Stimulated activated CD4-positive, alpha-beta T cell treated with anti-CD3 and anti-CD28 coated beads, Interleukin-4, amount 100 ng/mL, for 1 hour (primary cell): ENCODE results near the gene SUV39H2.
"Not testable (repeated sequence)": the region's sequence is repeated elsewhere in the genome, so short reads cannot be mapped to it uniquely, and the experiment has no call there.

Experiments used
- DNase-seq: peaks from one replicate; pipeline ENCODE4 v3.0.0-alpha.2; 2020

SUV39H2 gene, protein sequence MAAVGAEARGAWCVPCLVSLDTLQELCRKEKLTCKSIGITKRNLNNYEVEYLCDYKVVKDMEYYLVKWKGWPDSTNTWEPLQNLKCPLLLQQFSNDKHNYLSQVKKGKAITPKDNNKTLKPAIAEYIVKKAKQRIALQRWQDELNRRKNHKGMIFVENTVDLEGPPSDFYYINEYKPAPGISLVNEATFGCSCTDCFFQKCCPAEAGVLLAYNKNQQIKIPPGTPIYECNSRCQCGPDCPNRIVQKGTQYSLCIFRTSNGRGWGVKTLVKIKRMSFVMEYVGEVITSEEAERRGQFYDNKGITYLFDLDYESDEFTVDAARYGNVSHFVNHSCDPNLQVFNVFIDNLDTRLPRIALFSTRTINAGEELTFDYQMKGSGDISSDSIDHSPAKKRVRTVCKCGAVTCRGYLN

DNA sequence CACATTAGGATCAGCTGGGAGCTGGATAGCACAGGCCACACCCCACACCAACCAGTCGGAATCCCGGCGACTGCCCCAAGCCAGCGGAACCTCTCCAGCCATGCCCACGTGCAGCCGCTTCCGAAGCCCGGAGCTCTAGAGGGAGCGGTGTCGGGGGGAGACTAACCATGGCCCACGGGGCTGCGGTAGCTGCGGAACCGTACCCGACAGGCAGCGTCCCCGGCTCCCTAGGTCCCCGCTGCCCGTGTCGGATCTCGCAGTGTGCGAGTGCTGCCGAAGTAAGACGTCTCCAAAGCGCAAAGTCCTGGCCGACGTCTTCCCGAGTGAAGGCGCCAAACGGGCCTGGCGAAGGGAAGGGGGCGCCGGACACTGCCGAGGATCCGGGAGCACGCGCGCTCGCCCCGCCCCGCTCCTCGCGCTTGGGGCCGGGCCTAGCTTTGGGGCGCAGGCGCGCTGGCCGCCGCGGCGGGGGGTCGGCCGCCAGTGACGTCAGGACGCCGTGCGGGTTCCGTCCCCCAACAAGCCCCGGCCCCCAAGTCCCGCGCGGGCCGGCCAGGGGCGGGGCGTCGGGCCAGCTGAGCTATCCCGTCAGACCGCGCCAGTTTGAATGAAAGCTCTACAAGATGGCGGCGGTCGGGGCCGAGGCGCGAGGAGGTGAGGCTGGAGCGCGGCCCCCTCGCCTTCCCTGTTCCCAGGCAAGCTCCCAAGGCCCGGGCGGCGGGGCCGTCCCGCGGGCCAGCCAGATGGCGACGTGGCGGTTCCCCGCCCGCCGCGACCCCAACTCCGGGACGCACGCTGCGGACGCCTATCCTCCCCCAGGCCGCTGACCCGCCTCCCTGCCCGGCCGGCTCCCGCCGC, at the start of gene SUV39H2:
TSS of gene SUV39H2 (plus strand) at position 601 of the 858 bp plus-strand sequence. CDS start at position 624, 23 bp downstream.
- DNase-seq, result peak; percentile 94

DNA sequence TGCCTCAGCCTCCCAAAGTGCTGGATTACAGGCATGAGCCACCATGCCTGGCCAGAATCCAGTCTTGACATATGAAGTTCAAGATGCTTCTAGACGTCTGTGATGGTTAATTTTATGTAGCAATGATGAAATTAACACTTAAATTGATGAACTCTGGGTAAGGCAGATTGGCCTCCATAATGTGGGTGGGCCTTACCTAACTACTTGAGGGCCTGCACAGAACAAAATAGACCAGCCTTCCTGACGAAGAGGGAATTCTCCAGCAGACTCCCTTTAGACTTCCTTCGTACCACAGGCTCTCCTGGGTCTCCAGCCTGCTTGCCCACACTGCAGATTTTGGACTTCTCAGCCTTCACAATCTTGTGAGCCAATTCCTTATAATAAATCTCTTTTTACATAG, 45.6 kb upstream of the SUV39H2 start:
- DNase-seq, result no peak

DNA sequence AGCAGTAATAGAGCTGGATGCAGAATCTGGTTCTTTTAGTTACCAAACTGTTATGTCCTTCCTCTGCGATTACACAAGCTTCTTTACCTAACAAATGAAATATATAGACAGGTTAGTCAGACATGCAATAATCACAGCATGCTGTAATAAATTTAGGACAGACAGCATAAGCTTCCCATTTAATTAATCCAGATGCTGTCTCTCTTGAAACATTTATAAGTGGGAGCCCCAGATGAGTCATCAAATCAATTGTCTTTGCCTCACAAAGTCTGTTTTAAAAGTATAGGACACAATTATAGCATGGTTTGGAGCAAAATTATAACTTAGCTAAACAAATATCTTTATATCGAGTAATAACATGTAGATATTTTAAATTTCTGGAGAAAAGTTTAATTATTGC, 42.5 kb upstream of the SUV39H2 start:
- DNase-seq, result no peak

DNA sequence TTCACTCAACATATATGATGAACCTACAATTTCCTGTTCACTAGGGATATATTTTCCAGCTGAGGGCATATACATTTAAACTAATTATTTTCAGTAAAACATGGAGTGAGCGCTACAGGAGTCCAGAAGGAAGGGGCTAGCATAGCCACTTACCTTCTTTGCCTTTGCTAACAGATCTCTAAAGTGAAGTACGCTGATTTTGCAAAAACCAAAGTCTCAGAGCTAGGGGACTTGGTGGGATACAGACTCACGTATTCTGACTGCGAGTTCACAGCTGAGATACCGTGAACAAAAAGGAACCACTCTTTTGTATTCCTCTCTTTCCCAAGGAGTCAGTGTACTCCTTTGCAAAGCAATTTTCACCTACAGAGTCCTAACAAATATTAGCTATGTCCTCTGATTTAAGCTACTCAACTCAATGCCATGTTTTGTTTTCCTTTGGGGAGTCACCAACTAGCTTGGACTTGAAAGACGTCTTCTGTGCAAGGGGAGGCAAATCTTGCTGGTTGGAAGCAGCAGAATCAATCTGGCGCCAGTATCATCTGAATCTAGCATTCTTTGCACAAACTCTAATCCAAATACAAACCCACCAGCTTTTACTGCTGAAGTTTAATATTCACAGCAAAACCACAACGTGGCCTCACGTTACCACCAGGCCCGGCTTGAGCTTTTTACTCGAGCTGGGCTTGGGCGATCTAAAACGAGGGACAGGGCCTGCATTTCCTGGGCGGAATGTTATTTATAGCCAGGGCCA, 41.5 kb upstream of the SUV39H2 start:
- DNase-seq, result no peak

DNA sequence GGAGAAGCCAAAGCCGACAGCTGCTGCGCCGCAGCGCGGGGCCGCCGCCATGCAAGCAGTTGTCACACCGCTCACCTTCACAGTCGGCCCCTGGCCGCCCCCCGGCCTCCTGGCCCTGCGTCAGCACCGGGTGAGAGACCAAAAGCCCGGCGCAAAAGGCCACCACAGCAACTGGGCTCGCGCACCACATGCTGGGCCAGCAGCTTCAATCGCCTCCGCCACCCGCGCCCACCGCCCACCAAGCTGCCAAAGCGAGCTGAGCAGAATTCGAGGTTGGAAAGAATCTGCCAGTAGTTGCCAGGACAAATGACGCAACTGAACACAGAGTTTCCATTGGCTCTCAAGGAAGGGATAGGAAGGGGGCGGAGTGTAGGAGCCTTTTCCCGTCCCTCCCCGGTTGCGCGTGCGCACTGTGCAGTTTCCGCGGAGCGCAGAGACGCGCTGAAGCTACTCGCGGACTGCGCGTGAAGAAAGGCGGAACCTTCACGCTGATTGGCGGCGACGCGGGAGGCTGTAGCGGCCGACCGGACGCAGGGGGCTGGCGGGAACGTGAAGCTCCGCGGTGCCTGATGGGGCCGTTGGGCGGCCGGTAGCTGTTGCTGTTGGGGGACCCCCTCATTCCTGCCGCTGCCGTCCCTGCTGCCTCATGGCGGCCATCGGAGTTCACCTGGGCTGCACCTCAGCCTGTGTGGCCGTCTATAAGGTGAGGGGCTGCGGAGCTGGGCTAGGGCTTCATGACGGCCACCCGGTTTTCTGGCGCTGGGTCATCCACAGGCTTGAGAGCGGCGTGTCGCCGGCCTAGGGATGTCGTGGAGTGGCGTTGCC, 40.7 kb upstream of the SUV39H2 start, which contains the start of the genes CDNF, HSPA14 and MSANTD7:
TSS of gene CDNF (minus strand) at position 281 of the 825 bp plus-strand sequence. CDS start at position 190, 91 bp downstream.
TSS of gene HSPA14 (plus strand) at position 550 of the 825 bp plus-strand sequence. CDS start at position 647, 97 bp downstream.
TSS of gene MSANTD7 (plus strand) at position 550 of the 825 bp plus-strand sequence. CDS start 3,979 bp downstream, outside the sequence.
- DNase-seq, result peak; percentile 99

DNA sequence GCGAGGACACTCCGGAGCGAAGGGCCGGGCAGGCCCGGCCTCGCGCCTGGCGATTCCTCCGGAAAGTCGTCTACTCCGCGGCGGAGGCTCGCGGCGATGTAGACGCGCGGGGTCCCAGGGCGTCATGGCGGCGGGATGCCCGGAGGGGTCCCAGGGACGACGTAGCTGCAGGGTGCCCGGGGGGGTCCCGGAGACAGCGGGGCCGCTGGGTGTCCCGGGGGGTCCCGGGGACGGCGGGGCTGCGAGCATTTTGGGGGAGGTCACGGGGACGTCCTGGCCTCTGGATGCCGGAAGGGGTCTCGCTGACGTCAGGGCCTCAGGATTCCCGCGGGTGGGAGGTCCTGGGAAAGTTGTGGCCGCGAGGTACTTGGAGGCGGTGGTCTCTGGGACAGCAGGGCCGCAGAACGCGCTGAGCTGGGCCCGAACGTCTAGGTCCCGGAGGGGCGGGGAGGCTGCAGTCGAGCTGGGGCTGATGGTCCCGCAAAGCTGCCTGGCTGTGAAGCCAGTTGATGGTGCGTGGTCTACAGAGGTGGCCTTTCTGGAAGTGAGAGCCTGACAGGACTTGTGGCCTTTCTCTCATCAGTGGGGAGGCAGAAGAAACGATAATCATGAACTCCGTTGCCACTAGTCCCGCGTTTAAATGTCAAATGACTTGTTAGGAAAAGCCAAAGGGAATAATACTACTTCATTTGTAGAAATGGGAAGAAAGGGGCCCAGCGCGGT, 39.9 kb upstream of the SUV39H2 start:
- DNase-seq, result peak; percentile 23

DNA sequence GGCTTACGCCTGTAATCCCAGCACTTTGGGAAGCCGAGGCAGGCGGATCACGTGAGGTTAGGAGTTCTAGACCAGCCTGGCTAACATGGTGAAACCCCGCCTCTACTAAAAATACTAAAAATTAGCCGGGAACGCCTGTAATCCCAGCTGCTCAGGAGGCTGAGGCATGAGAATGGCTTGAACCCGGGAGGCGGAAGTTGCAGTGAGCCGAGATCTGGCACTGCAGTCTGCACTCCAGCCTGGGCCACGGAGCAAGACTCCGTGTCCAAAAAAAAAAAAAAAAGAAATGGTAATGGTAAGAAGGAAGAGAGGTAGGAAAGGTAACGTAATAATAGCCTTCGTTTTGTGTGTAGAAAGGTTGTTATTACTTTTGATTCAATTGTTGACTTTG, 39.4 kb upstream of the SUV39H2 start:
- no peak for DNase-seq

DNA sequence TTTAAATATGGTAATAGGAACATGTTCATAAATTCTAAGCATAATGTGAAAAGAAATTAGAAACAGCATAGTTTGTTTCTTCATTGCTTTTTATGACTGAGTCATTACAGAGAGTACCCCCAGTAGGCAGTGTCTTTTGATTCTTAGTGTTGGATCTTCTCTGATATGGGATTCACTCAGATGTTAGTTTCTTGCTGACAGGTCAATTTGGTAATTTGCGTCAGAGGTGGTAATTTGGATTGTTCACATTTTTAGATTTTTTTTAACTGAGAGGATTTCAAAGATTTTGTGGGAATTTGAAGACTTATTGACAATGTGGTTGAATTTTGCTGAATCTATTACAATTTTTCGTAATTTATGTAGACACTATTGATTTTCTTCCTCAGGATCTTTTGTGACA, 38.5 kb upstream of the SUV39H2 start:
- no peak for DNase-seq

DNA sequence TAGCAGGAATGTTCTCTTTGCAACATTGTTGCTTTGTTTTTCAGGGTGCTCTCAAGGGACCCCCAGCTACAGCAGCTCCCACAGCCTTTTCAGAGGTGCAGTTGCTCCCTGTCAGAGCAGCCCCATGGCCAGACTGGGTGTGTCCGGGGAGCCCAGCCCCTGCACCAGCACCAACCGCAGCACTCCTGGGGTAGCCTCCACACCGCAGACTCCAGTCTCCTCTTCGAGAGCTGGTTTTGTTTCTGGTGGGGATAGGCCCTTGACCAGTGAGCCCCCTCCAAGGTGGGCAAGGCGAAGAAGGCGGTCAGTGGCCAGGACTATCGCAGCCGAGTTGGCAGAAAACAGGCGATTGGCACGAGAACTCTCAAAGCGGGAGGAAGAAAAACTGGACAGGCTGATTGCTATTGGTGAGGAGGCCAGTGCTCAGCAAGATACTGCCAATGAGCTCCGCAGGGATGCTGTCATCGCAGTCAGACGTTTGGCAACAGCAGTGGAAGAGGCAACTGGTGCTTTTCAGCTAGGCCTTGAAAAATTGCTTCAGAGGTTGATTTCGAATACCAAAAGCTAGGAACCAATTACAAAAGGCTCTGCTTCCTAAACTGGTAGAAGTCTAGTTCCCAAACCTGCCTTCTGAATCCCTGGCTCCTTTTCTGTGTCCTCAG, 35.2 kb upstream of the SUV39H2 start:
- DNase-seq, result no peak

DNA sequence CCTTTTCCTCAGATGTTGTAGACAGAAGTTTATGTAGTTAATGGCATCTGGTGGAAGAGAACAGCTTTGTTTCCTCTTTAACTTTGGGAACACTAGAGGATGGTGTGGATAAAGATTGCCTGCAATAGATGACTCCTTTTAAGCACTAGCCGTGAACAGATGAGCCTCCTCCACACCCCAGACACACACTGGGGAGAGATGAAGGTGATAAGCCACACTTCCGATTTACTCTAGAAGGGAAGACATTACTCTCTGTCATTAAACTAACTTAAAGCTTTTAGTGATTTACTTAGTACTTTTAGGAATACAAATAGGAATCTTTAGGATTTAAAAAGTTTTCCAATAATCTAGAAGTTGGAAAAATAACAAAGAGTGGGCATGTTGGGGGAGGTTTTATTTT, 33.7 kb upstream of the SUV39H2 start:
- no peak for DNase-seq

DNA sequence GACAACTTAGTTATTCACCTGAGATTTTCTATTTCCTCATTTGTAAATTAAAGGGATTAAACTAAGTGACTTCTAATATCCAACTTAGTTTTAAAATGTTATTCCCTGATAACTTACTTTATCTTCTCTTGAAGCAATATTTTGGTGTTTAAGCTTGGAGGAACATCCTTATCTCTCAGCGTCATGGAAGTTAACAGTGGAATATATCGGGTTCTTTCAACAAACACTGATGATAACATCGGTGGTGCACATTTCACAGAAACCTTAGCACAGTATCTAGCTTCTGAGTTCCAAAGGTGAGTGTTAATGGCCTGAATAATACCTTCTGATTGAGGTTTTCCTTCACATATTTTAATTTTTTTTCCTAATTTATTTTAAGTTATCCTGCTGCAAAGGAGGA, 26.4 kb upstream of the SUV39H2 start:
- no peak for DNase-seq

DNA sequence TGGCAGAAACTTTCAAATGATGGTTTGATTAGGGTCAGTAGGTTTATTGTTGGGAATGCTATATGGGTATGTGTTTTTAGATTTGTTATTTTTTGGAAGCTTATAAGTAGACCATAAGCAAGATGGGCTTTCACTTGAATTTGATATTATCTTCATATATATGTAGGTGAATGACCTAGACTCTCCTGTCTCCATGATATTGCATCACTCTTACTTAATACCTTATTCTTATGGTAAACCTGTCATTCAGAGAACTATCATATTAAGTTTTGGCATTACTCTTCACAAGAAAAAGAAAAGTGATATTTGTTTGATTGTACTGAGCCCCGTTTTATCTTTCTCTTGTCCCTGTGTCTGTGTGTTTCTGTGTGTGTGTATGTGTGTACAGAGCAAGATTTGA, 23.2 kb upstream of the SUV39H2 start:
- no peak for DNase-seq

DNA sequence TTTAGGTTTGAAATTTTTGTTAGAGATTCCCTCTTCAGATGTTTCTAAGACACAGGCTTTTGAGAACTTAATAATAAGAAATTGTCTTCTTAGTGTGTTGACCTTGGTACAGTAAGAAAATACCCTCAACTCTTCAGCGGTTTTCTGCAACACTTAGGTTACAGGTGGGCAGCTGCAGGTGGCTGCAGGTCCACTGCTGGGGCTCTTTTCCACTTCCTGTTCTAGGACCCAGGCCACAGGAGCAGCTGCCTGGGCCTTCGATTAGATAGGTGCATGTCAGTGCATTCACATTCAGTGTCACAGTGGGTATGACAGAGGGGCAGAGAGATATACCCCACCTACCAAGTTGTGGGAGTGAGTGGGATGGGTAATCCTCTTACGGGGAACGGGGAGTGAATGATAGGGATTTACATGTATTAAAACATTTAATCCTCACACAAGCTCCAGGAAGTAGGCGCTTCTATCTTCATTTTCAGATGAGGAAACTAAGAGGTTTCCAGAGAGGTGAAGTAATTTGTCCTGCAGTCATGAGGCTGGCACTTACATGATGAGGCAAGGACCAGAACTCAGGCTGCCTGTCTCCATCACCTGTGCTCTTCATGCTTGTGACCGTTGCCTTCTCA, 20.2 kb upstream of the SUV39H2 start:
- DNase-seq, result no peak

DNA sequence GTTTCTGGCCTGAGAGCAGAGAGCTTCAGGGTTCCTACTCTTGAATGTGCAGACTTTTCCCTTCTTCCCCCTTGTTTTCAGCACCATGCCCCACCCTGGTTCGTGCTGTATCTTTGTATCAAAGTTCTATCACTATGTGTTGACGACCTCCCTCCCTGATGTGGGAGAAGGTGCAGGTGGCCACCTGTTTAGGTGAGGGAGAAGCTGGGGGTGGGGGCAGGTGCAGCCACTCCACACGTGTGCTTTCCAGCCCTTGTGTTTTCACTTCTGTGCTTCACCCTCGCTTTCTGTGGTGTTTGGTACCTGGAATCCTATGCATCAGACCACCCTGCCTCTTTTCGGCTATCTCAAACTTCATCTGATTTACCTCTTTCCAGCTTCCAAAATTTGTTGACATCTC, 19.6 kb upstream of the SUV39H2 start:
- DNase-seq, result no peak

DNA sequence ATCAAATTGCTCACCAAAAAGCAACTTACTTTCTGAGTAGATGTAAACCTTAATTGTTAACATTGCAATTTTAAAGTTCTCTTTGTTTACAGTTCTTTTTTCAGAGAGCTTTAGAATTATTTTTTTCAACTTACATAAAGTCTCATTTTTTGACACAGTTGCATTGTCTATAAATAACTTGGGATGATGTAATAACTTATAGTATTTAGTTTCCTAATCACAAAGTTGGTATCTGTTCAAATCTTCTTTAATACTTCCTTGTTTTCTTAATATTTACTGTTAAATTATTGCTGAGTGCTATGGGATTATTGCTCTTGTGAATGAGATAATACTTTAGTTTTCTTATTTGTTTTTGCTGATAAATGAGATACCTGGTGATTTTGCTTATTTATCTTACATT, 18.9 kb upstream of the SUV39H2 start:
- DNase-seq, result no peak

DNA sequence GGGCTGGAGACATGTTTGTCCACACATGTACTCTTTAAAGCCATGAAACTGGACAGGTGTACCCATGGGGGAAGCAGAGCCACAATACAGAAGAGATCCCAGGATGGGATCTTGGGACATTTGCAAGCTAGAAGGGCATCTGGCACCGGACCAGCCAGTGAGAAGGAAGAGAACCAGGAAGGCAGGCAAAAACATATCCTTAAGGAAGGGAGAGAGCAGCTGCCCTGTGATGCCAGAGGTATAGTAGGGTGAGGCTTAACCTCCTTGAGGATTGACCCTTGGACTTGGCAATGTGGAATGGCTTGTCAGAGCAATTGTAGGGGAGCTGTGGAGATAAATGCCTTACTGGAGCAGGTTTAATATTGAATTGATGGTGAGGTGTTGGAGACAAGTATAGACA, 17.9 kb upstream of the SUV39H2 start:
- DNase-seq, result no peak

DNA sequence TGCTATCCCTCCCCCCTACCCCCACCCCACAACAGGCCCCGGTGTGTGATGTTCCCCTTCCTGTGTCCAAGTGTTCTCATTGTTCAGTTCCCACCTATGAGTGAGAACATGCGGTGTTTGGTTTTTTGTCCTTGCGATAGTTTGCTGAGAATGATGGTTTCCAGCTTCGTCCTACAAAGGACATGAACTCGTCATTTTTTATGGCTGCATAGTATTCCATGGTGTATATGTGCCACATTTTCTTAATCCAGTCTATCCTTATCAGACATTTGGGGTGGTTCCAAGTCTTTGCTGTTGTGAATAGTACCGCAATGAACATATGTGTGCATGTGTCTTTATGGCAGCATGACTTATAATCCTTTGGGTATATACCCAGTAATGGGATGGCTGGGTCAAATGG, 14.2 kb upstream of the SUV39H2 start:
- DNase-seq, result not testable (repeated sequence)

DNA sequence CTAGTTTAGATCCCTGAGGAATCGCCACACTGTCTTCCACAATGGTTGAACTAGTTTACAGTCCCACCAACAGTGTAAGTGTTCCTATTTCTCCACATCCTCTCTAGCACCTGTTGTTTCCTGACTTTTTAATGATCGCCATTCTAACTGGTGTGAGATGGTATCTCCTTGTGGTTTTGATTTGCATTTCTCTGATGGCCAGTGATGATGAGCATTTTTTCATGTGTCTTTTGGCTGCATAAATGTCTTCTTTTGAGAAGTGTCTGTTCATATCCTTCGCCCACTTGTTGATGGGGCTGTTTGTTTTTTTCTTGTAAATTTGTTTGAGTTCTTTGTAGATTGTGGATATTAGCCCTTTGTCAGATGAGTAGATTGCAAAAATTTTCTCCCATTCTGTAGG, 13.8 kb upstream of the SUV39H2 start:
- DNase-seq, result not testable (repeated sequence)

DNA sequence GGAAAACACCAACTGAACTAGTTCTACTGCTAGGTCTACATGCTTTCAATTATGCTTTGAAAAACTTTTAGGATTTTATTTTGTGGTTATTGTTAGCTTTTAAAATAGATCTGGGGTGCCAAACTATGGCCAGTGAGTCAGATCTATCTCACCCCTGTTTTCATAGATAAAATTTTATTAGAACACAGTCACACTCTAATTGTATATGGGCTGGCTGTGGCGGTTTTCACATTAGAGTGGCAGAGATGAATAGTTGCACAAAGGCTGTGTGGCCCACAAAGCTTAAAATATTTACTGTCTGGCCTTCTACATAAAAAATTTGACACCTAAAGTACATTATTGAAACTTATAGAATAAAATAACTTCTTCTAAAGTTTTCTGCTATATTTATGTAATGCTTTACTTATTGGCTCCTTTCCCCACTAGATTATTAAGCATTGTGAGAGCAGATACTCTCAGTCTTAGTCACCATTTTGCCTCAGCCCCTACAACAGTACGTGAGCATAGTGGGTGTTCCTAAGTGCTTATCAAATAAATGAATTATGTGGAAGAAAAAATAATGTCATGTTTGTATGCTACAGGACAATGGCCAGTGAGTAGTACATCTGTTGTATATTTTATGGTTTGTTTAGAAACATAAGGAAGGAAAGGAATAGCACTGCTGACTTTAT, 5.4 kb upstream of the SUV39H2 start:
- DNase-seq, result no peak

DNA sequence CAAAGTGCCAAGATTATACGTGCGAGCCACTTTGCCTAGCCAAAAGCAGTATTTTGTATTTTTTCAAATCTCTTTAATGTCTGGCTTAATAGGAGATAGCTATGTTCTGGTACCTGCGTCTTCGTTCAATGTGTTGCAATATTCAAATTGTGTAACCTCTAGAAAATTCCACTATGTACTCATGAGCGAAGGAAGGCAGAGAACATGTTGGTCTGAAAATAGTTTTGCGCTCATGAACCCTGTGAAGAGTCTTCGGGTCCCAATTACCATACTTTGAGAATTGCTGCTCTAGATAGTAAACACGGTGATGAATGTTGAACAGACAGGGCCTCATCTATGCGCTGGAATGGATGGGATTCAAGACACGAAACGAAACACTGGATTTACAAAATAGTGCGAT, 2.7 kb upstream of the SUV39H2 start:
- no peak for DNase-seq
